Measurements from ENCODE around the gene PDCD1LG2. TPM values are rescaled to one million over a fixed set of nuclear protein-coding genes. Genes with fewer than 3 reads are reported as not detected.
A peak's percentile ranks its signal among the peaks of the same experiment; 100 is the strongest.
"Not testable (repeated sequence)": the region's sequence is repeated elsewhere in the genome, so short reads cannot be mapped to it uniquely, and the experiment has no call there.

Gene PDCD1LG2
- total RNA-seq: under 1 TPM; 0.13 to 0.14 TPM

GRCh38 chr9:5510360-5510931 lies at the start of gene PDCD1LG2:
Gene PDCD1LG2, plus strand, starts transcription at chr9:5510531. Its CDS starts 12,016 bp downstream, at chr9:5522547.
- peak; percentile 95 for ATAC-seq
- peaks cover 36% of the 10 kb centered on the region for H3K4me1 Mint-ChIP-seq (ENCODE audit: low read depth)
- no peaks in the 10 kb centered on the region for H3K27me3 Mint-ChIP-seq
- H3K9me3 Mint-ChIP-seq: peaks cover 1% of the 10 kb centered on the region
- peak within 1 kb of the TSS; percentile 51 for H3K4me3 Mint-ChIP-seq
- CTCF ChIA-PET: interaction anchor here (0.7 to 2.2 kb wide), 8 partner anchors 9 to 73 kb away, joined by 3 to 7 read pairs (median 4); partner anchors contain the start of genes CD274 and PLGRKT
- TF ChIP-seq, protein P1, sequence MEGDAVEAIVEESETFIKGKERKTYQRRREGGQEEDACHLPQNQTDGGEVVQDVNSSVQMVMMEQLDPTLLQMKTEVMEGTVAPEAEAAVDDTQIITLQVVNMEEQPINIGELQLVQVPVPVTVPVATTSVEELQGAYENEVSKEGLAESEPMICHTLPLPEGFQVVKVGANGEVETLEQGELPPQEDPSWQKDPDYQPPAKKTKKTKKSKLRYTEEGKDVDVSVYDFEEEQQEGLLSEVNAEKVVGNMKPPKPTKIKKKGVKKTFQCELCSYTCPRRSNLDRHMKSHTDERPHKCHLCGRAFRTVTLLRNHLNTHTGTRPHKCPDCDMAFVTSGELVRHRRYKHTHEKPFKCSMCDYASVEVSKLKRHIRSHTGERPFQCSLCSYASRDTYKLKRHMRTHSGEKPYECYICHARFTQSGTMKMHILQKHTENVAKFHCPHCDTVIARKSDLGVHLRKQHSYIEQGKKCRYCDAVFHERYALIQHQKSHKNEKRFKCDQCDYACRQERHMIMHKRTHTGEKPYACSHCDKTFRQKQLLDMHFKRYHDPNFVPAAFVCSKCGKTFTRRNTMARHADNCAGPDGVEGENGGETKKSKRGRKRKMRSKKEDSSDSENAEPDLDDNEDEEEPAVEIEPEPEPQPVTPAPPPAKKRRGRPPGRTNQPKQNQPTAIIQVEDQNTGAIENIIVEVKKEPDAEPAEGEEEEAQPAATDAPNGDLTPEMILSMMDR (IDR thresholded peaks at IDR 0.05): no peak
- peak; percentile 76 for DNase-seq
- peak within 1 kb of the TSS; percentile 88 for H3K27ac Mint-ChIP-seq
- POLR2A ChIA-PET: interaction anchor here (0.9 to 1.7 kb wide), 4 partner anchors 17 to 90 kb away, joined by 3 to 6 read pairs (median 4); no protein-coding TSS in a partner anchor
- no peaks in the 10 kb centered on the region for H3K36me3 Mint-ChIP-seq (ENCODE audit: low read depth)
- intact Hi-C loops (cut with micrococcal nuclease): no loop called here

- Mint-ChIP-seq H3K36me3 (ENCODE audit: low read depth) (peaks cover 62% of the 10 kb centered on the region), H3K4me1 (ENCODE audit: low read depth) (peaks cover 15% of the 10 kb centered on the region)
- H3K4me3 Mint-ChIP-seq; ATAC-seq; H3K27me3 Mint-ChIP-seq; H3K9me3 Mint-ChIP-seq; intact Hi-C loops (cut with micrococcal nuclease); H3K27ac Mint-ChIP-seq; DNase-seq: not testable (repeated sequence)
- POLR2A ChIA-PET: interaction anchor here (1.6 kb wide), 1 partner anchor 46 kb away, joined by 6 read pairs; the partner anchor contains the start of gene PDCD1LG2
- CTCF ChIA-PET: interaction anchor here (1.1 to 2.5 kb wide), 4 partner anchors 114 to 135 kb away, joined by 3 to 9 read pairs (median 4); no protein-coding TSS in a partner anchor
These were observed 45.5 kb upstream of the PDCD1LG2 start for GRCh38 chr9:5464831-5465330.

DNA sequence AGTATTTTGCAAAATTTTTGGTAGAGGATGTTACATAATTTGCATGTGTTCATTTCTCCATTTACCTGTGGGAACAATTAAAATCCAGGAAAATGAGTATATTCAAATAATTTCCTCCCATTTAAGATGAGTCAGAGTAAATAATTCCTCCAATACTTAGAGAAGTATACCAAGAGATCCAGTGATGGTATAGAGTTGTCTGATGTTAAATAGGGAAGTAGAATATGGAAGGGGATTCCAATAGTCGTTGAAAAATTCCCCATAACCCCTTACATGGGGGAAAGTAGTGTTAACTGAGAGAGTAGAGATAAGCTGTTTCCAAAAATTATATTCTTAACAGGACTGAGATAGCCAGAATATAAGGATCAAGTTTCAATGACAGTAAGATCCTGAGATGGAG lies 44.3 kb upstream of the PDCD1LG2 start:
- ChIA-PET CTCF (interaction anchor here (1.1 to 1.7 kb wide), 3 partner anchors 14 to 115 kb away, joined by 3 to 4 read pairs (median 3); partner anchors contain the start of gene CD274), POLR2A (no interaction called here)
- Mint-ChIP-seq H3K27me3 (no peaks in the 10 kb centered on the region), H3K36me3 (ENCODE audit: low read depth) (peaks cover 57% of the 10 kb centered on the region), H3K27ac (no peak overlapping the region), H3K9me3 (no peaks in the 10 kb centered on the region), H3K4me3 (no peak overlapping the region), H3K4me1 (ENCODE audit: low read depth) (peaks cover 13% of the 10 kb centered on the region)
- no peak for ATAC-seq
- intact Hi-C loops (cut with micrococcal nuclease): no loop called here
- DNase-seq: no peak
- TF ChIP-seq, protein P1 (IDR thresholded peaks at IDR 0.05): no peak

DNA sequence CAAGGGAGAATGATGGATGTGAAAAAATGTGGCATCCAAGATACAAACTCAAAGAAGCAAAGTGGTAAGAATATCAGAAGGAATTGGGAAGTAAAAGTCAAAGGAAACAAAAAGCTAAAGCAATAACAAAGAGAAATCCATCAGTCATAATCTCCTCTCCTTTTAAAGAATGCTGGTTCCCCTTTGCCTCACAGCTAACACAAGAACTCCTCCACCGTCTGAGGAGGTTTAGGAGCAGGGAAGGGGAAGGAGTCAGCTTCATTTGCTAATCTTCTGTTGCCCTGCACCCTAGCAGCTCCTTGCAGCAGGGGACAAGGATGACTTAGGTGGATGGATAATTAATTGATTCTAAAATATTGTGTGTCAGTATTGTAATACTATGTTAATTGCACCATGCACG lies 43.6 kb upstream of the PDCD1LG2 start:
- ATAC-seq (no peak), DNase-seq (no peak)
- Mint-ChIP-seq H3K36me3 (ENCODE audit: low read depth) (peaks cover 57% of the 10 kb centered on the region), H3K27me3 (no peaks in the 10 kb centered on the region), H3K4me1 (ENCODE audit: low read depth) (peaks cover 11% of the 10 kb centered on the region), H3K9me3 (no peaks in the 10 kb centered on the region), H3K4me3 (no peak overlapping the region), H3K27ac (no peak overlapping the region)
- TF ChIP-seq, protein P1 (IDR thresholded peaks at IDR 0.05): no peak
- CTCF ChIA-PET: interaction anchor here (1.1 to 1.7 kb wide), 3 partner anchors 14 to 22 kb away, joined by 3 to 4 read pairs (median 3); partner anchors contain the start of gene CD274
- POLR2A ChIA-PET: no interaction called here
- intact Hi-C loops (cut with micrococcal nuclease): no loop called here

DNA sequence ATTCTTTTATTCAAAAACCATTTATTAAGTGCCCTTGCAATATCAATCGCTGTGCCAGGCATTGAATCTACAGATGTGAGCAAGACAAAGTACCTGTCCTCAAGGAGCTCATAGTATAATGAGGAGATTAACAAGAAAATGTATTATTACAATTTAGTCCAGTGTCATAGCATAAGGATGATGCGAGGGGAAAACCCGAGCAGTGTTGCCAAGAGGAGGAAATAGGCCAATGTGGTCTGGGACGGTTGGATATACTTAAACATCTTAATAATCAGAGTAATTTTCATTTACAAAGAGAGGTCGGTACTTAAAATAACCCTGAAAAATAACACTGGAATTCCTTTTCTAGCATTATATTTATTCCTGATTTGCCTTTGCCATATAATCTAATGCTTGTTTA lies 41.5 kb upstream of the PDCD1LG2 start:
- ATAC-seq (no peak), DNase-seq (no peak)
- H3K27ac Mint-ChIP-seq: no peak overlapping the region
- intact Hi-C loops (cut with micrococcal nuclease): no loop called here
- no peaks in the 10 kb centered on the region for H3K9me3 Mint-ChIP-seq
- no peaks in the 10 kb centered on the region for H3K27me3 Mint-ChIP-seq
- TF ChIP-seq, protein P1 (IDR thresholded peaks at IDR 0.05): no peak
- H3K36me3 Mint-ChIP-seq (ENCODE audit: low read depth): peaks cover 46% of the 10 kb centered on the region
- POLR2A ChIA-PET: interaction anchor here (0.9 kb wide), 1 partner anchor 20 kb away, joined by 3 read pairs; no protein-coding TSS in a partner anchor
- H3K4me3 Mint-ChIP-seq: no peak overlapping the region
- CTCF ChIA-PET: interaction anchor here (0.8 to 1.5 kb wide), 3 partner anchors 119 to 120 kb away, joined by 3 to 4 read pairs (median 3); no protein-coding TSS in a partner anchor
- H3K4me1 Mint-ChIP-seq (ENCODE audit: low read depth): peaks cover 11% of the 10 kb centered on the region

All from activated CD8-positive, alpha-beta T cell treated with anti-CD3 and anti-CD28 coated beads for 36 hours (primary cell).